Ectodermal cell (in vitro differentiated cells): Measurements from ENCODE around the gene MIOX.
A peak's percentile ranks its signal among the peaks of the same experiment; 100 is the strongest.
"Not testable (repeated sequence)": the region's sequence is repeated elsewhere in the genome, so short reads cannot be mapped to it uniquely, and the experiment has no call there.

Source experiments
- H3K27ac ChIP-seq: 2 replicates; pipeline ENCODE4 v1.7.0; 2013; ENCODE audit warnings: mild to moderate bottlenecking, low read depth, low read length; ENCODE audit not compliant: insufficient read depth, poor library complexity, severe bottlenecking
- H3K27me3 ChIP-seq: 2 replicates; pipeline ENCODE4 v1.7.0; 2013; ENCODE audit warnings: mild to moderate bottlenecking, low read length; ENCODE audit not compliant: insufficient read depth, control insufficient read depth, poor library complexity, severe bottlenecking
- H3K36me3 ChIP-seq: one replicate; pipeline ENCODE4 v1.7.0; 2013; ENCODE audit warnings: low read length; ENCODE audit not compliant: control insufficient read depth, insufficient read depth
- H3K4me1 ChIP-seq: one replicate; pipeline ENCODE4 v1.7.0; 2013; ENCODE audit warnings: low read length; ENCODE audit not compliant: control insufficient read depth, insufficient read depth
- H3K4me3 ChIP-seq: 2 replicates; pipeline ENCODE4 v1.7.0; 2013; ENCODE audit warnings: low read depth, low read length, control low read depth; ENCODE audit not compliant: insufficient read depth
- H3K9me3 ChIP-seq: 2 replicates; pipeline ENCODE4 v1.7.0; 2013; ENCODE audit warnings: mild to moderate bottlenecking, low read length, moderate library complexity; ENCODE audit not compliant: control insufficient read depth
- WGBS, 2 experiments: methylation state at CpG; one replicate each; pipeline ENCODE4 v1.1.7; 2013; ENCODE audit warnings: missing lambda C conversion rate in 2 of 2; 5-methylcytosine and 5-hydroxymethylcytosine counted together

MIOX gene

DNA sequence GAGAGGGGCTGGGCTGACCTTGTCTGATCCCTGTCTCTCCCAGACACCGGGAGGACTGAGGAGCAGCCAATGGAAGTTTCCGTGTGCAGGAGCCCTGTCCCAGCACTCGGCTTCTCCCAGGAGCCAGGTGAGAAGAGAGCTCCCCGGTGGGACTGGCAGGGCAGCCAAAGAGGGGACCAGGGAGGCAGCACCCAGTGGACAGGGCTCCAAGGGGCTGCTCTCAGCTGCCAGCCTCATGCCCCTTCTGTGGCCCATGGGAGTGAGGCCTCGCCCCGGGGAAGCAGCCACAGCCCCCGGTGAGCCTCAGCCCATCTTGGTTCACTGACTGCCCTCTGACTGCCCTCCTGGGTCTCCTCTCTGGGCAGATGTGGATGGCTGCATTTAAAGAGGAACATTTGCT is 31.9 kb downstream of the MIOX start:
- Histone ChIP-seq H3K4me1 (no peaks in the 10 kb centered on the region), H3K36me3 (peaks cover 41% of the 10 kb centered on the region), H3K27ac (no peak overlapping the region), H3K9me3 (no peaks in the 10 kb centered on the region), H3K27me3 (no peaks in the 10 kb centered on the region), H3K4me3 (no peak overlapping the region)
- 93 to 97% methylated on average over 7 of the region's 7 CpGs for WGBS, 2 experiments

DNA sequence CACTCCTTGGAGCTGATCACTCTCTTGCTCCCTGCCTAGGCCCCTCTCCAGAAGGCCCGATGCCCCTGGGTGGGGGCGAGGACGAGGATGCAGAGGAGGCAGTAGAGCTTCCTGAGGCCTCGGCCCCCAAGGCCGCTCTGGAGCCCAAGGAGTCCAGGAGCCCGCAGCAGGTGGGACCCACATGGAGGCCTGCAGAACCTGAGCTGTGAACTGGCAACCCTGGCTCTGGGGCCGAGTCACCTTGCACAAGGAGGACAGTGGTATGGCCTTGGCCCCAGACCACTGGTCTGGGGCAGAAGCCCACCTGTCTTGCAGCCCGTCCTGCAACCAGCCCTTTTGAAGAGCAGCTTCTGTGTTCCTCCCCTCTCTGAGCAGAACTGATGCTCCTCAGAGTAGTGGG is 32.5 kb downstream of the MIOX start:
- Histone ChIP-seq H3K4me1 (peaks cover under 1% of the 10 kb centered on the region), H3K27me3 (no peaks in the 10 kb centered on the region), H3K9me3 (no peaks in the 10 kb centered on the region), H3K27ac (no peak overlapping the region), H3K4me3 (no peak overlapping the region), H3K36me3 (peaks cover 42% of the 10 kb centered on the region)
- 97% methylated on average over 8 of the region's 8 CpGs for WGBS, 2 experiments

DNA sequence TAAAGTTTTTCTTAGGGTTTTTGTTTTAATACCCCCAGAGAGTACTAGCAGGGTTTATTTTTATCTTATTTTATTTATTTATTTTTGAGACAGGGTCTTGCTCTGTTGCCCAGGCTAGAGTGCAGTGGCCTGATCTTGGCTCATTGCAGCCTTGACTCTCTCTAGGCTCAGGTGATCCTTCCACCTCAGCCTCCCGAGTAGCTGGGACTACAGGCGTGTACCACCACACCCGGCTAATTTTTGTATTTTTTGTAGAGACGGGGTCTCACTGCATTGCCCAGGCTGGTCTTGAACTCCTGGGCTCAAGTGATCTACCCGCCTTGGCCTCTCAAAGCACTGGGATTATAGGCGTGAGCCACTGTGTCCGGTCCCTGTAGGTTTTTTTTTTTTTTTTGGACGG is 33.5 kb downstream of the MIOX start:
- not testable (repeated sequence) for H3K27me3 ChIP-seq, H3K9me3 ChIP-seq, H3K4me3 ChIP-seq, H3K27ac ChIP-seq, H3K4me1 ChIP-seq
- peaks cover 42% of the 10 kb centered on the region for H3K36me3 ChIP-seq
- WGBS, 2 experiments = 93 to 96% methylated on average over 8 of the region's 8 CpGs

DNA sequence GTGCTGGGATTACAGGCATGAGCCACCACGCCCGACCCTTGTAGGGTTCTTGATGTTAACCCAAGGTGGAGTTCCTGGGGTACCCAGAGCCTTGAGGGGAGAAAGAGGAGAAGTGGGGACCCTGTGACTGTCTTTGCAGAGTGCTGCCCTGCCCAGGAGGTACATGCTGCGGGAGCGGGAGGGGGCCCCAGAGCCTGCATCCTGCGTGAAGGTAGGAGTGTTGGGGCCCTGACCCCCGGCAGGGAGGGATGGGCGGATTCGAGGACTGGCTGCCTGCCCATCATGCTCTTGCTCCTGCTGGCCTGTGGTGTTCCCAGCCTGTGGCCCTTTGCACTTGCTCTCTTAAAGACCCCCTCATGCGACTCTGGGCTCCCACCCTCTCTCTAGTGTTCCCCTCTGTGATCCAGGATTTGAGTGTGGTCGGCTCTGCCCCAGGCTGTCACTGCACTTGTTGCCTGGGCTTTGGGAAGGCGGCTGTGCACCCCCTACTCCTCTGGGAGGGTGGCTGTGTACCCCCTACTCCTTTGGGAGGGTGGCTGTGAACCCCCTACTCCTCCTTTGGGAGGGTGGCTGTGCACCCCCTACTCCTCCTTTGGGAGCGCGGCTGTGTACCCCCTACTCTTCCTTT is 34.3 kb downstream of the MIOX start:
- Histone ChIP-seq H3K36me3 (peaks cover 42% of the 10 kb centered on the region), H3K27ac (no peak overlapping the region), H3K27me3 (no peaks in the 10 kb centered on the region), H3K9me3 (no peaks in the 10 kb centered on the region), H3K4me3 (no peak overlapping the region), H3K4me1 (peaks cover 6% of the 10 kb centered on the region)
- 95% methylated on average over 13 of the region's 13 CpGs for WGBS, 2 experiments

DNA sequence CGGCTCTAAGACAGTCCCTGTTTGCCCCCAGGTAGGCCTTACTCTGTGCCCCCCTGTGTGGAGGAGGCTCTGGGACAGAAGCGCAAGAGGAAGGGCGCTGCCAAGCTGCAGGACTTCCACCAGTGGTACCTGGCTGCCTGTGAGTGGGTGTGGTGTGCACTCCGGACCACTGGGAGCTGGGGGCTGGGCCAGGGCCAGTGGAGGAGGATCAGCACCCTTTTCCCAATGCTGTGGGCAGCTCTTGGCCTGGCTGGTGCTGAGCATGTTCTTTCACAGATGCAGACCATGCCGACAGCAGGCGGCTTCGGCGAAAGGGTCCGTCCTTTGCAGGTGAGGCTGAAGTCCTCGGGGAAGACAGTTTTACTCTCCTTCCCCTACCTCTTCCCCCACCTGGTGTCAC is 35.1 kb downstream of the MIOX start:
- Histone ChIP-seq H3K4me3 (no peak overlapping the region), H3K4me1 (peaks cover 9% of the 10 kb centered on the region), H3K9me3 (no peaks in the 10 kb centered on the region), H3K27me3 (peaks cover 2% of the 10 kb centered on the region), H3K36me3 (peaks cover 39% of the 10 kb centered on the region), H3K27ac (no peak overlapping the region)
- WGBS, 2 experiments = 97% methylated on average over 10 of the region's 10 CpGs

DNA sequence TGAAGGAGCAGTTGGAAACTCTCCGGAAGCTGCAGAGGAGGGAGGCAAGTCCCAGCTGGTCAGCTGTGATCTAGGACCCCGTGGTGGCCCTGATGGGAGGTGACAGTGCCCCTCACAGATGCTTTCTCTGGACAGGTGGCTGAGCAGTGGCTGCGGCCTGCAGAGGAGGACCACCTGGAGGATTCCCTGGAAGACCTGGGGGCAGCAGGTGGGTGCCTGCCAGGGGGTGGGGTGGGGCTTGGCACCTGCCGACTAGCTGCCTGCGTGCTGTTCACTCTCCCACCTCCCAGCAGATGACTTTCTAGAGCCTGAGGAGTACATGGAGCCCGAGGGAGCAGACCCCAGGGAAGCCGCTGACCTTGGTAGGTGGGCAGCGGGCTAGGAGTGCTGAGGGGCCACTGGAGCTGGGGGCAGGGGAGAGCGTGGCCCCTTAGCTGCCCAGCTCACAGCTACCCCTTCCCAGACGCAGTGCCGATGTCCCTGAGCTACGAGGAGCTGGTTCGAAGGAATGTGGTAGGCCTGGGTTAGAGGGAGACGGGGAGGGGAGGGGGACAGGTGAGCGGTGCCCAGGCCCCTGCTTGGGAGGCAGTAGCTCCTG is 35.6 kb downstream of the MIOX start:
- no peak overlapping the region for H3K27ac ChIP-seq
- peaks cover 8% of the 10 kb centered on the region for H3K27me3 ChIP-seq
- peaks cover 9% of the 10 kb centered on the region for H3K4me1 ChIP-seq
- peaks cover 39% of the 10 kb centered on the region for H3K36me3 ChIP-seq
- no peak overlapping the region for H3K4me3 ChIP-seq
- 95 to 97% methylated on average over 15 of the region's 15 CpGs for WGBS, 2 experiments
- H3K9me3 ChIP-seq = no peaks in the 10 kb centered on the region

DNA sequence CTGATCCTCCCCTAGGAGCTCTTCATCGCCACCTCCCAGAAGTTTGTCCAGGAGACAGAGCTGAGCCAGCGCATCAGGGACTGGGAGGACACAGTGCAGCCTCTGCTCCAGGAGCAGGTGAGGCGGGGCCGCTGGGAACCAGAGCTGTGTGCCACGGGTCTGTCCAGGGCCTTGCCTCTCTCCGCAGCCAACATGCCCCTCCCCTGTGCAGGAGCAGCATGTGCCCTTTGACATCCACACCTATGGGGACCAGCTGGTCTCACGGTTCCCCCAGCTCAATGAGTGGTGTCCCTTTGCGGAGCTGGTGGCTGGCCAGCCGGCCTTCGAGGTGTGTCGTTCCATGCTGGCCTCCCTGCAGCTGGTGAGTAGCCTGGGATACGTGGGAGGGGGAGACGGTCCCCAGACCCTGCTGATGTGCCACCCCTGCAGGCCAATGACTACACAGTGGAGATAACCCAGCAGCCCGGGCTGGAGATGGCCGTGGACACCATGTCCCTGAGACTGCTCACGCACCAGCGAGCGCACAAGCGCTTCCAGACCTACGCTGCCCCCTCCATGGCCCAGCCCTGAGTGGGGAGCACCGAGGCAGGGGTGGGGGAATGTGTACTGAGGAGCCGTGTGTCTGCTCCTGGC is 36.3 kb downstream of the MIOX start:
- Histone ChIP-seq H3K9me3 (no peaks in the 10 kb centered on the region), H3K4me1 (peaks cover 9% of the 10 kb centered on the region), H3K4me3 (no peak overlapping the region), H3K27me3 (peaks cover 14% of the 10 kb centered on the region), H3K27ac (no peak overlapping the region), H3K36me3 (peaks cover 34% of the 10 kb centered on the region)
- WGBS, 2 experiments = 94 to 96% methylated on average over 22 of the region's 22 CpGs

DNA sequence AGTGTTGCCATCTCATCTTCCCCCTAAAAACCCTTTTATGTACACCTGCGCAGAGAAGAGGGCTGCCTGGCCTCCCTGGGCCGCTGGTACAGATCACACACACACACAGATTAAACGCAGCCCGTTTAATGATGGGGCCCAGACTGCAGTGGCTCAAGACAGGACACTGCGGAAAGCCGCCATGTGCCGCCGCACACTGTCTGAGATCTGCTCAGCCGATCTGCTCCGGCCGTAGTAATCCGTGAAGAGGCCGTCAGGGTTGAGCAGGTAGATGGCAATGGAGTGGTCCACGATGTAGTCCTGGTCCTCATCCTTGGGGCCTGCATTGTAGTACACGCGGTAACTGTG is 36.8 kb downstream of the MIOX start:
- peaks cover 29% of the 10 kb centered on the region for H3K36me3 ChIP-seq
- H3K9me3 ChIP-seq = no peaks in the 10 kb centered on the region
- no peak overlapping the region for H3K27ac ChIP-seq
- 96 to 97% methylated on average over 16 of the region's 16 CpGs for WGBS, 2 experiments
- H3K4me3 ChIP-seq = no peak overlapping the region
- peaks cover 9% of the 10 kb centered on the region for H3K4me1 ChIP-seq
- H3K27me3 ChIP-seq = peaks cover 19% of the 10 kb centered on the region

DNA sequence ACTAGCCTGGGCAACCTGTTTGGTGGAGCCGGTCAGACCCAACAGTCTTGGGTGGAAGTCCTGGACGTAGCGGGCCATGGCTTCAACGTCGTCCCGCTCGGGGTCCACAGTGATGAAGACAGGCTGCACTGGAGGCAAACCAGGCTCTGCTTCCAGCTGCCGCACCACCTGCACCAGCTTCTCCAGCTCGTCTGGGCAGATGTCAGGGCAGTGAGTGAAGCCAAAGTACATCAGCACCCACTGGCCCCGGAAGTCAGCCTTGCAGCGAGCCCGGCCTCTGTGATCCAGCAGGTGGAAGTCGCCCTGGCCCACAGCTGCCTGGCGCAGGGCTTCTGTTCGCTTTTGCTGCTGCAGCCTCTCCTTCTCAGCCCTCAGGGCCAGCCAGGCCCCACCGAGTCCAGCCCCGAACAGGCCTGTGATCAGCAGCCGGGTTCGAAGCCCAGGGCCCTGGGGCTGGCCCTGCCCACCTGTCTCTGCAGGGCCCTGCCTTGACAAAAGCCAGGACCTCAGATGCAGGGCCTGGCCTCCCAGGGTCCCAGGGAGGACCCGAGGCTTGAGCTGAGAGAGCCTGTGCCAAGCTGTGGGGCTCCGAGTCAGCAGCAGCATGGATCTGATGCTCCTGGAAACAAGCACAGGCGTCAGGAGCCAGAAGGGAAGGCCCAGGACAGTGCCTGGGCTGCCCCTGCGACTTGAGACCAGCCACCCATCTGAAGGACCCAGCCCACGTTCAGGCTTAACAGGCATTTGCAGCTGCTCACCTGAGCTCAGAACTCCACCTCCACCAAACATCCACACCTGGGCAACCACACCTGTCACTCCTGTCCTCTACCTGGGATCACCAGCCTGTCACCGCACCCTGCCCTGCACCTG is 37.4 kb downstream of the MIOX start:
- 92 to 93% methylated on average over 25 of the region's 25 CpGs for WGBS, 2 experiments
- Histone ChIP-seq H3K9me3 (no peaks in the 10 kb centered on the region), H3K27me3 (peaks cover 25% of the 10 kb centered on the region), H3K4me3 (peak overlapping the region; percentile 84), H3K4me1 (peaks cover 9% of the 10 kb centered on the region), H3K36me3 (peaks cover 25% of the 10 kb centered on the region), H3K27ac (no peak overlapping the region)

DNA sequence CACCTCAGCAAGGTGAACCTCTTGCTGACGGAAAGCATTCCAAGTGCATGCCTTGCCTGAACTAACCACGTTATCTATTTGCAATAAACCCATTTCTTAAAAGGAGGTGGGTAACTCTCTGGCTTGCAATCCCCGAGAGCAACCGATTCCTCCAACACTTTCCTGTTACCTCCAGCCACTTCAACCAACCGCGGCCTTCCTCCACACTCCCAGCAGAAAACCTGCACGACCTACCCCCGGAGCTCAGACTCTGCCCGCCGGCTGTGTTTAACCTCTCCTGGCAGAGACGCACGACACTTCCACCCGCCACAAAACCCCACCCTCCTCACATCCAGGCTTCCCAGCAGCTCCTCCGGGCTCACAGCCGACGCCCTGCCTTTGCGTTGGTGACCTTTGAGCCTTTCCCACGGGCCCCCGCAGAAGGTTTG is 38.0 kb downstream of the MIOX start:
- peak overlapping the region; percentile 16 for H3K27ac ChIP-seq
- H3K9me3 ChIP-seq = no peaks in the 10 kb centered on the region
- H3K4me1 ChIP-seq = peaks cover 9% of the 10 kb centered on the region
- WGBS, 2 experiments = 30 to 32% methylated on average over 19 of the region's 19 CpGs
- peaks cover 32% of the 10 kb centered on the region for H3K27me3 ChIP-seq
- peaks cover 19% of the 10 kb centered on the region for H3K36me3 ChIP-seq
- H3K4me3 ChIP-seq = peak overlapping the region; percentile 84
